Esophagus (tissue), 2 donors: ENCODE data around the gene PTPRE. TPM values are rescaled to one million over a fixed set of nuclear protein-coding genes. Genes with fewer than 3 reads are reported as not detected.

Experiments
- H3K27ac ChIP-seq, 2 donors: one replicate each; pipeline ENCODE4 v1.5.1; 2013; ENCODE audit warnings: low read depth in 2 of 2, mild to moderate bottlenecking in 2 of 2, inconsistent platforms in 1 of 2, low read length in 1 of 2, moderate library complexity in 1 of 2
- H3K27me3 ChIP-seq, 2 donors: one replicate each; pipeline ENCODE4 v1.6.1; 2013; ENCODE audit warnings: low read length in 2 of 2, control low read depth in 1 of 2, mild to moderate bottlenecking in 1 of 2; ENCODE audit not compliant: insufficient read depth in 2 of 2, control insufficient read depth in 1 of 2
- H3K36me3 ChIP-seq, 2 donors: one replicate each; pipeline ENCODE4 v1.6.1; 2013; ENCODE audit warnings: low read length in 1 of 2; ENCODE audit not compliant: control insufficient read depth in 2 of 2, insufficient read depth in 2 of 2
- H3K4me1 ChIP-seq, 2 donors: one replicate each; pipeline ENCODE4 v1.6.1; 2013; ENCODE audit warnings: low read length in 1 of 2; ENCODE audit not compliant: control insufficient read depth in 2 of 2, insufficient read depth in 2 of 2
- H3K4me3 ChIP-seq, 2 donors: one replicate each; pipeline ENCODE4 v1.5.1; 2013; ENCODE audit warnings: low read length in 2 of 2, mild to moderate bottlenecking in 2 of 2, low read depth in 1 of 2, moderate library complexity in 1 of 2
- H3K9me3 ChIP-seq, 2 donors: one replicate each; pipeline ENCODE4 v1.6.1; 2013; ENCODE audit warnings: mild to moderate bottlenecking in 2 of 2, low read depth in 1 of 2, low read length in 1 of 2, moderate library complexity in 1 of 2; ENCODE audit not compliant: control insufficient read depth in 2 of 2, insufficient read depth in 1 of 2
- WGBS, 2 donors: extraction: QIAGEN DNeasy Blood & Tissue Kit; methylation state at CpG; one replicate each; pipeline ENCODE4 v1.1.7; 2013; 5-methylcytosine and 5-hydroxymethylcytosine counted together
- polyA plus RNA-seq, 2 donors: library from polyadenylated mRNA; stranded (reverse); fragments of 200-250 nt; gene quantifications; one replicate each; pipeline ENCODE4 v1.2.3, GENCODE V29; 2013
- donor health status: healthy with polysubstance abuse.
- donor health status: Bipolar disorder and iron deficiency.

PTPRE gene
- polyA plus RNA-seq, 2 donors, result 3.8 to 5.5 TPM

DNA sequence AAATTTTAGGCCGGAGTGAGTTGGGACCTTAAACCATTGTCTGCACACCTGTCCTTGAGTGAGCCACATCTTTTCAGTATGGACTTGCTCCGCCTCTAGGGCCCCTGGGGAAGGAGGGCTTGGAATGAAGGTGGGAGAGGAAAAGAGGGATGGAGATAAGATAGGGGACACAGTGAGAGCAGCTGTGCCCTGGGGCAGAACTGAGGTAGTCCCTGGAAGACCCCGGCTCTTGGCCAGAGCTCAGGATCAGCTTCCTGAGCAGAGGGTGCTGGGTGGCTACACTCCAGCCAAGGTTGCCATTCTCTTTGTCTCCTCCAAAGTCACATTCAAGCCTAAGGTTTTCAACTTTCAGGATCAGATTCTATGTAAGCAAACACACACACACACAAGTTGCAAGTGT, 137.3 kb downstream of the PTPRE start:
- no peaks in the 10 kb centered on the region for H3K27me3 ChIP-seq
- 93 to 97% methylated on average over 3 of the region's 3 CpGs for WGBS, 2 donors
- no peaks in the 10 kb centered on the region for H3K36me3 ChIP-seq
- no peak overlapping the region for H3K4me3 ChIP-seq
- H3K4me1 ChIP-seq, result peaks cover 0 to 9% of the 10 kb centered on the region in 2 donors
- H3K9me3 ChIP-seq, result no peaks in the 10 kb centered on the region
- no peak overlapping the region for H3K27ac ChIP-seq

DNA sequence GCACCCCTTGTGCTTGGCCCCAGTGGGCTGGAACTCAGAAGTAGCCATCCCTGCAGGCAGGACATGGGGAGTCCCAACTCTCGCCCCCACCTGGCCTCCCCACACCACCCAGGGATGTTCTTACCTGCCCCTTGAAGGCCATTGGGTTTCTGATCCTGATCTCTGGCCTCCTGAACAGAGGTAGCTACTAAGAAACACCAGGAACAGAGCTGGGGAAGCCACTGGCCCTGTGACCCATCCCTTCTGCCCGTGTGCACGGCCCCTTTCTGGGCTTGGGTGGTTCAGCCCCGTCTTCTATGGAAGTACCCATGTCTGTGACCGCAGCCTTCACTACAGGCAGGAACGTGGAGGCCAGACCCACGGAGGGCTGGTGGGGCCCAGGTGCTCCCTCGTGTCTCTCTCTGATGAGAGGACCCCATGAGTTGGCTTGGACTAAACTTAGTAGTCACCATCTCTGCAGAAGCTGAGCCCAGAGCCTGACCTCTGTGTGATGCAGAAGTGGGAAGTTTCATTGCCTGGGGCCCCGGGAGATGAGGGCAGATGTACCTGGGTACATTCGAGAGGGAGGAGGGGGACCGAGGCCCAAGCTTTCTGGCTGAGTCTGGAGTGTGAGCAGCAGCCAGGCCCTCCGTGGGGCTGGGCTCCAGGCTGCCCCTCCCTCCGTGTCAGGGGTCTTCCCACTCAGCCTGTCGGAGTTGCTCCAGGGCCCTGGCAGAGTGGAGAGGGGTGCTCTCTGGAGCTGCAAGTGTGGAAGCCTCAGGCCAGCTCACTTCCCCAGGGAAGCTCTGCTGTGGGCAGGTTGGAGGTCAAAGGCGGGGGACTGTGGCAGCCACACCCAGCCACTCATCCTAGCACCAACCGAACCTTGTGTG, 138.3 kb downstream of the PTPRE start:
- 82 to 90% methylated on average over 16 of the region's 16 CpGs for WGBS, 2 donors
- peaks cover 0 to 14% of the 10 kb centered on the region in 2 donors for H3K4me1 ChIP-seq
- no peaks in the 10 kb centered on the region for H3K36me3 ChIP-seq

DNA sequence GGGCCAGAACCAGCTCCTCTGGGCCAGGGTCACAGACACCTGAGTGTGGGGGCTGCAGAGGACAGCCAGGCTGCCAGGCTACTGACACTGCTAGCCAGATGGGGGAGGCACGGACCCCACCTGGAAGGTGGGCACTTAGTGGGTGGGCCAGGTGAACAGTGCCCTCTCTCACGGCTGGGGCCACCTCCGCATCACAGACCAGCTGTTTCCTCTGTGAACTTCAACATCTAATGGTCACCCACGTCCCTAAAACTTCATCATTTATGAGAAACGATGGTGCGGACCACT, 138.9 kb downstream of the PTPRE start:
- H3K4me3 ChIP-seq, result no peak overlapping the region
- H3K9me3 ChIP-seq, result no peaks in the 10 kb centered on the region
- H3K36me3 ChIP-seq, result no peaks in the 10 kb centered on the region
- no peaks in the 10 kb centered on the region for H3K27me3 ChIP-seq
- WGBS, 2 donors, result 86 to 95% methylated on average over 6 of the region's 6 CpGs
- peaks cover 0 to 15% of the 10 kb centered on the region in 2 donors for H3K4me1 ChIP-seq
- H3K27ac ChIP-seq, result no peak overlapping the region

More for the DNA sequence above, 138.3 kb downstream of the PTPRE start:
- Histone ChIP-seq H3K27me3 (no peaks in the 10 kb centered on the region), H3K4me3 (no peak overlapping the region), H3K9me3 (no peaks in the 10 kb centered on the region), H3K27ac (no peak overlapping the region)

DNA sequence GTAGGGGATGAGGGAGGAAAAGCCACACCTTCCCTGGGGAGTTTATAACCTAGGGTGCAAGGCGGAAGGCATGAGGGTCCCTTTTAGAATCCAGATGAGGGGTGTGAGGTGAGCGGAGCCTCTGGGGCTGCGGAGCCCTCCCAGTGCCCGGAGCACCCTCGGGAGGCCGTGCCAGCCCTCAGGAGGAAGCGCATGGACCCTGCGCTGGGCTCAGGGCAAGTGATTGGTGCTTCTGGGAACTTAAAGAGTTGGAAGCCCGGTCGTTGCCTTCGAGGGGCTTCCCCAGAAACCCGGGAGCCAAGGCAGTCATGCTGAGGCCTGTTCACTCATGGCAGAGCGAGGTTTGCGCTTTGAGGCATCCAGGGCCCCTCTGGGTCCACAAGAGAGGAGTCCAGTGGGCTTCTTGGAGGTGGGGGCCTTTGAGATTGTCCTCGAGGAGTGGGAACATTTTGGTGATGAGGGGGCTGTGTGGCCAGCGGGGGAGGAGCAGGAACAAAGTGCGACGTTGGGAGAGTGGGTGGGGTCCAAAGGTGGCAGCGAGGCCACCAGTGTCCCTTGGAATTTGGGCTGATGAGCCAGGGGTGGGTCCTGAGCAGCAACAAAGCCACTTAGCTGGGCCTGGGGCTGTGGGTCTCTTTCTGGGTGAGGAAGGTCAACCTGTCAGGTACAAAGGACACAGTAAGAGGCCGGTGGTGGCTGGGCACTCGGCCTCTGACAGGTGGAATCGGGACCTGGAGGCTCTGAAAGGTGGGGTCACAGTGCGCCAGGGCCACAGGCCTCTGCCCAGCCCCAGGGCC, 139.5 kb downstream of the PTPRE start:
- no peaks in the 10 kb centered on the region for H3K9me3 ChIP-seq
- H3K27me3 ChIP-seq, result no peaks in the 10 kb centered on the region
- H3K4me1 ChIP-seq, result peaks cover 0 to 15% of the 10 kb centered on the region in 2 donors
- no peaks in the 10 kb centered on the region for H3K36me3 ChIP-seq
- no peak overlapping the region for H3K4me3 ChIP-seq
- 84% methylated on average over 22 to 23 of the region's 23 CpGs for WGBS, 2 donors
- H3K27ac ChIP-seq, result peak overlapping the region in 1 of 2 donors; percentile 11

DNA sequence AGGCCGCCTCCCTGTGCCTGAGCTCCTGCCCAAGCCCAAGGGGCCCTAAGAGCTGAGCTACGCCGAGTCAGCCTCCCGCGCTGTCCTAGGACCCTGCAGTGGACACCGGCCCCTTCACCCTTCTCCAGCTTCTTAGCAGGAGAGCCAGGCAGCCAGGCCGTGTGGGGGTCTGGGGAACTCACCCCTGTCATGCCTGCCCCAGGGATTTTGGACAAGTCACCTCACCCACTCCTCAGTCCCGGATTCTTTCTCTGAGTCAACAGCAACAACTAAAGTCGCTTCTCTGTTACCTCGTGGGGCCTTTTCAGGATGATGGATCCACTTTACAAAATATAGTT, 140.0 kb downstream of the PTPRE start:
- H3K4me3 ChIP-seq, result no peak overlapping the region
- peaks cover 0 to 15% of the 10 kb centered on the region in 2 donors for H3K4me1 ChIP-seq
- H3K36me3 ChIP-seq, result no peaks in the 10 kb centered on the region
- no peaks in the 10 kb centered on the region for H3K9me3 ChIP-seq
- H3K27me3 ChIP-seq, result no peaks in the 10 kb centered on the region
- WGBS, 2 donors, result 67 to 71% methylated on average over 10 of the region's 10 CpGs
- H3K27ac ChIP-seq, result peak overlapping the region; percentile 5 to 11

DNA sequence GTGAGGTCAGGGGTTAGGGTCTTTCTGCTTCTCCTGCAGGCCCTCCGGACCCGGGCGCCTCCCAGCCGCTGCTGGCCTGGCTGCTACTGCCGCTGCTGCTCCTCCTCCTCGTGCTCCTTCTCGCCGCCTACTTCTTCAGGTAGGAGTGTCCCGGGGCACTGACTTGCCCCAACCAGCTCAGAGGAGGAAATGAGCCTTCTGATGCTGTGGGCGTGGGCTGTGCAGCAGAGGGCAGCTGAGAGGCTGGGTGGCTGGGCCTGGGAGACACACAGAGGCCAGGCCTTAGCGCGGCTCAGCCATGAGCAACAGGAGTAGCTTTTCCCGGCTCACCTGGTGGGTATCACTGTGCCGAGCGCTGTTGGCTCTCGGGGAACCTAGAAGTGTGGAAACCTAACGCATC, 140.4 kb downstream of the PTPRE start:
- H3K4me1 ChIP-seq, result peaks cover 0 to 15% of the 10 kb centered on the region in 2 donors

DNA sequence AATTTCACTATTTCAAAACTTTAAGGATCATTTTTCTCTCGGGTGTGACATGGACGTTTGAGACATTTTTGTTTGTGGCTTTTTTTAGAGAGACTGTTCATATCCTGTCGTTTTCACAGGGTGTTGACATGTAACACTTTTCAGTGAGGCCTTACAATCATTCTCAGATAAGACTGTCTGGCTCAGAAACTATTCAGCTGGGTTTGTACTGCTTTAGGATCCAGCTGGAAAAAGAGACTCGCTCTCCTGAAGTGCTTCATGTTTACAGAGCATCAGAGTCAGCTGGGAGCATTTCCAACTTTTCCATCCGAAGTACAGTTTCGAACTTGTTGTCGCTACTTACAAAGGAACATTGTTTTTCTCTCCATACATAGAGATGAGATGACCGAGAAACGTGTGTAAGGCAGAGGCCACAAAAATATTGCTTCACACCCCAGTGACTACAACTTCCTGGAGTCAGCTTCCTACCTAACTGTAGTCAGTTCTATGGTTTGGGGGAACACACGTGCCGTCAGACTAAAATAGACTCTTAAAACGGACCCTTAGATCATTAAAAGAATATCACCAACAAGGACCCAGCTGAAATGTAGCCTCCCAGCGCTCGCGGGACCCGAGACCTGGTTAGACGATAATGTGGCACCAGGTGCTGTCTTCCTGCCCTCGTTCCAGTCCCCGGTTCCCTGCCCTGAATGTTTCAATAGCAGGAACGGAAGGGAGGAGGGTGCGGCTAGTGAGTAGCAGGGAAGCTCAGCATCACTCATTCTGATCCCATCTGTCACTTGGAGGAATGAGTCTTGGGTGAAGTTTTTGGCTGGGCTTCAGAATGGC, 141.3 kb downstream of the PTPRE start:
- H3K4me3 ChIP-seq, result peak overlapping the region; percentile 38 to 46
- 25 to 26% methylated on average over 21 of the region's 21 CpGs for WGBS, 2 donors
- H3K9me3 ChIP-seq, result no peaks in the 10 kb centered on the region
- no peaks in the 10 kb centered on the region for H3K27me3 ChIP-seq
- H3K27ac ChIP-seq, result peak overlapping the region; percentile 91 to 93
- peaks cover 0 to 15% of the 10 kb centered on the region in 2 donors for H3K4me1 ChIP-seq
- peaks cover 0 to 5% of the 10 kb centered on the region in 2 donors for H3K36me3 ChIP-seq

More for the DNA sequence above, 140.4 kb downstream of the PTPRE start:
- peaks cover 0 to under 1% of the 10 kb centered on the region in 2 donors for H3K36me3 ChIP-seq
- H3K27ac ChIP-seq, result peak overlapping the region; percentile 91 to 94
- 26 to 37% methylated on average over 17 of the region's 17 CpGs for WGBS, 2 donors
- H3K9me3 ChIP-seq, result no peaks in the 10 kb centered on the region
- H3K4me3 ChIP-seq, result peak overlapping the region; percentile 38 to 46
- no peaks in the 10 kb centered on the region for H3K27me3 ChIP-seq

DNA sequence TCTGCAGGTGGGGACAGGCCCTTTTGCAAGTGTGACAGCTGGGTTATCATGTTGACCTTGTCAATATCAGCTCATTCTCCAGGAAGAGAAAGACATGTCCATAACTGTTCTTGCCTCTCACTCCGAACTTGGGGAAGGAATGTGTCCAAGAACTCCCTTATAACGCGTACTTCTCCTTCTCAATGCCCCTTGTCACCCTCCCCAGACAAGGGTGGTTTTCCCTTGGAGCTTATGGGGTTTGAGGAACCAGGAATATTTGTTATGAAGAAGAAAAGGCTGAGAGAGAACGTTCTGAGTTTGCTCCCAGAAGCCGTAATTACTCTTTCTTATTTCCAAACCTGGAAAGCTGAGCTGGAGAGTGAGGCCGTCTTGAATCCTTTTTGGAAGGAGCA, 141.9 kb downstream of the PTPRE start:
- H3K36me3 ChIP-seq, result peaks cover 0 to 5% of the 10 kb centered on the region in 2 donors
- no peaks in the 10 kb centered on the region for H3K9me3 ChIP-seq
- 58 to 68% methylated on average over 6 of the region's 6 CpGs for WGBS, 2 donors
- peak overlapping the region; percentile 91 to 93 for H3K27ac ChIP-seq
- no peaks in the 10 kb centered on the region for H3K27me3 ChIP-seq
- peaks cover 0 to 15% of the 10 kb centered on the region in 2 donors for H3K4me1 ChIP-seq
- H3K4me3 ChIP-seq, result peak overlapping the region; percentile 13 to 38
